ENCODE data around the gene CADPS. TPM values are rescaled to one million over a fixed set of nuclear protein-coding genes. Genes with fewer than 3 reads are reported as not detected.

The CADPS gene
- total and polyA plus RNA-seq, 9 of the 15 experiments (the other 6 are each of a cell fraction or from before 2014, with no cell fraction given), result not detected

GRCh38 chr3:62539762-62540161 lies 335.5 kb downstream of the CADPS start:
- in situ Hi-C loops (cut with MboI) (no loop called here), intact Hi-C loops (cut with micrococcal nuclease) (no loop called here)
- no TSS peak for BruUV-seq (replicated peaks)
- no peak for DNase-seq (ENCODE audit: extremely low read depth in 1 of 4, low spot score in 3 of 4)
- no peaks in the 10 kb centered on the region for H3K79me2 ChIP-seq (ENCODE audit: control insufficient read depth, insufficient read depth, low read length)
- H3K9me1 ChIP-seq (ENCODE audit: control insufficient read depth, insufficient read depth, low read length), result no peaks in the 10 kb centered on the region
- TF ChIP-seq ZNF24 (IDR thresholded peaks at IDR 0.05) (no peak), CHD4 (IDR thresholded peaks at IDR 0.05; ENCODE audit: insufficient read depth, insufficient replicate concordance, low read depth, low read length, poor library complexity, severe bottlenecking) (no peak), CEBPB (tag; IDR thresholded peaks at IDR 0.05) (no peak), RNF2 (IDR thresholded peaks at IDR 0.05) (no peak), NFIC (IDR thresholded peaks at IDR 0.05) (no peak), SMAD4 (CRISPR knock-in tag; conservative IDR thresholded peaks at IDR 0.05) (no peak), CLOCK (CRISPR knock-in tag; IDR thresholded peaks at IDR 0.05; ENCODE audit: borderline replicate concordance) (no peak)
- ChIA-PET POLR2A (no interaction called here), CTCF (ENCODE audit: low intra/inter-chr PET ratio) (no interaction called here)
- no peaks in the 10 kb centered on the region for H3K9me3 ChIP-seq (replicated peaks; ENCODE audit: control insufficient read depth, insufficient read depth, low read depth, low read length)
- H4K20me1 ChIP-seq (replicated peaks; ENCODE audit: control insufficient read depth, insufficient read depth, low read length), result no peaks in the 10 kb centered on the region
- H3K36me3 ChIP-seq (ENCODE audit: control insufficient read depth, insufficient read depth, low read length), result no peaks in the 10 kb centered on the region
- no peak overlapping the region for H3K4me2 ChIP-seq (ENCODE audit: insufficient read depth, low read length)
- WGBS (ENCODE audit: insufficient coverage, low coverage, missing lambda C conversion rate), result 0% methylated on average over 1 of the region's 1 CpG
- H3K4me3 ChIP-seq, result no peak overlapping the region
- FAIRE-seq, result no peak
- no peak overlapping the region for H3K9ac ChIP-seq (ENCODE audit: insufficient read depth in 1 of 2, low read depth in 2 of 2, low read length in 2 of 2)
- H3K27ac ChIP-seq (ENCODE audit: extremely low read depth, low read depth, low read length), result no peak overlapping the region
- no peak for ATAC-seq
- no peaks in the 10 kb centered on the region for H3K27me3 ChIP-seq (ENCODE audit: control insufficient read depth in 2 of 2, insufficient read depth in 2 of 2, low read length in 2 of 2)
- no peaks in the 10 kb centered on the region for H3K4me1 ChIP-seq (replicated peaks in 1 of 2; ENCODE audit: control insufficient read depth in 2 of 2, insufficient read depth in 2 of 2, low read length in 2 of 2)
- no peak overlapping the region for H2AFZ ChIP-seq (ENCODE audit: low read depth, low read length)

All from K562 (cell line).